A549 (cell line): Measurements from ENCODE around the gene KLHL29. TPM values are rescaled to one million over a fixed set of nuclear protein-coding genes. Genes with fewer than 3 reads are reported as not detected.

Experiments used
- ATAC-seq, 2 experiments: fragments of 200-7000 bp in 1 of 2; fragments of >200 bp in 1 of 2; cut with Nextera tagmentation in 1 of 2; cut with Tn5 transposase in 1 of 2; 3 replicates each; pipeline versions ENCODE4 v1.8.0 to v1.9.1; 2018 to 2020; ENCODE audit warnings: mild to moderate bottlenecking in 1 of 2, moderate library complexity in 1 of 2
- CTCF ChIA-PET: fragments of 300-600 bp; sonication (Branson Sonifier 250); formaldehyde crosslinking; extraction: SDS; loops from one replicate; lab custom pipeline; 2021; ENCODE audit warnings: antibody characterized with exemption, inconsistent platforms; lab: Yijun Ruan, JAX
- POLR2A ChIA-PET: fragments of 350-600 bp; formaldehyde crosslinking; extraction: SDS; loops from one replicate; lab custom pipeline; 2021; ENCODE audit warnings: antibody characterized with exemption, inconsistent platforms; lab: Yijun Ruan, JAX
- DNase-seq, 2 experiments: peaks; one replicate each; pipeline versions ENCODE4 v3.0.0 to v3.0.0-alpha.2; 2011 to 2016; ENCODE audit warnings: low read depth in 1 of 2, low spot score in 1 of 2
- FAIRE-seq: peaks from 2 replicates; lab custom pipeline; 2011; peaks lifted over from hg19 to GRCh38; lab: Jason Lieb, UNC
- H3K27ac ChIP-seq, 2 experiments: fragments of >200 bp; sonication (Bioruptor Twin); formaldehyde crosslinking; 3 replicates each; pipeline ENCODE4 v1.5.1; 2016 to 2017
- H3K4me1 ChIP-seq: fragments of >200 bp; sonication (Bioruptor Twin); formaldehyde crosslinking; 3 replicates; pipeline ENCODE4 v1.6.1; 2016
- H3K4me2 ChIP-seq: fragments of >200 bp; sonication (Bioruptor Twin); formaldehyde crosslinking; 3 replicates; pipeline ENCODE4 v1.6.1; 2016
- H3K4me3 ChIP-seq: fragments of >200 bp; sonication (Bioruptor Twin); formaldehyde crosslinking; 3 replicates; pipeline ENCODE4 v1.5.1; 2016
- H3K9me3 ChIP-seq: fragments of >200 bp; sonication (Bioruptor Twin); formaldehyde crosslinking; 3 replicates; pipeline ENCODE4 v1.6.1; 2016
- BCL3 ChIP-seq: fragments of >200 bp; sonication (Bioruptor Twin); formaldehyde crosslinking; IDR thresholded peaks from 3 replicates; pipeline ENCODE4 v1.6.1; 2016
- CBX8 ChIP-seq: fragments of 200-600 bp; sonication (generic); IDR thresholded peaks from 2 replicates; pipeline ENCODE4 v1.6.1; 2016
- CHD2 ChIP-seq: fragments of 150-350 bp; IDR thresholded peaks from 2 replicates; pipeline ENCODE4 v1.6.1; 2014; ENCODE audit warnings: low read length; ENCODE audit not compliant: partially characterized antibody
- CHD4 ChIP-seq: fragments of 200-600 bp; sonication (generic); IDR thresholded peaks from 2 replicates; pipeline ENCODE4 v1.6.1; 2016; ENCODE audit warnings: antibody characterized with exemption, mild to moderate bottlenecking, borderline replicate concordance
- CTCF ChIP-seq: fragments of >200 bp; sonication (Bioruptor Twin); formaldehyde crosslinking; IDR thresholded peaks from 3 replicates; pipeline ENCODE4 v1.5.1; 2016
- ELK1 ChIP-seq: fragments of 150-350 bp; IDR thresholded peaks from 2 replicates; pipeline ENCODE4 v1.6.1; 2014; ENCODE audit warnings: low read depth, mild to moderate bottlenecking, low read length
- EP300 ChIP-seq, 2 experiments: fragments of >200 bp; sonication (Bioruptor Twin); formaldehyde crosslinking; IDR thresholded peaks; 2 replicates in 1 of 2; 3 replicates in 1 of 2; pipeline ENCODE4 v1.6.1; 2016 to 2017
- ESRRA ChIP-seq: fragments of 150-350 bp; IDR thresholded peaks from 2 replicates; pipeline ENCODE4 v1.6.1; 2014; ENCODE audit warnings: mild to moderate bottlenecking, low read length, borderline replicate concordance
- FOSL2 ChIP-seq, 2 experiments: fragments of 450-650 bp in 1 of 2; fragments of >200 bp in 1 of 2; sonication (Bioruptor Twin) in 1 of 2; formaldehyde crosslinking; IDR thresholded peaks; 2 replicates each; pipeline versions ENCODE4 v1.5.0 to v1.6.1; 2016 to 2020; ENCODE audit warnings: mild to moderate bottlenecking in 1 of 2, moderate library complexity in 1 of 2
- FOXS1 ChIP-seq: fragments of 250-450 bp; sonication (Bioruptor Pico); IDR thresholded peaks from 2 replicates; pipeline ENCODE4 v1.5.0; 2020; ENCODE audit warnings: mild to moderate bottlenecking, moderate library complexity
- GATA3 ChIP-seq: IDR thresholded peaks from 2 replicates; pipeline ENCODE4 v1.6.1; 2012; ENCODE audit warnings: borderline replicate concordance
- HEYL ChIP-seq: fragments of 250-450 bp; sonication (Bioruptor Pico); IDR thresholded peaks from 2 replicates; pipeline ENCODE4 v1.8.0; 2021; ENCODE audit warnings: mild to moderate bottlenecking, moderate library complexity
- HMGXB4 ChIP-seq: fragments of 250-450 bp; sonication (Bioruptor Pico); IDR thresholded peaks from 2 replicates; pipeline ENCODE4 v1.5.0; 2021; ENCODE audit warnings: mild to moderate bottlenecking, moderate library complexity, borderline replicate concordance
- JUNB ChIP-seq: fragments of >200 bp; sonication (Bioruptor Twin); formaldehyde crosslinking; IDR thresholded peaks from 2 replicates; pipeline ENCODE4 v1.6.1; 2016
- KDM1A ChIP-seq: fragments of 200-600 bp; sonication (generic); IDR thresholded peaks from 2 replicates; pipeline ENCODE4 v1.6.1; 2016; ENCODE audit warnings: low read depth, mild to moderate bottlenecking
- MAZ ChIP-seq: fragments of 150-350 bp; IDR thresholded peaks from 2 replicates; pipeline ENCODE4 v1.6.1; 2014; ENCODE audit warnings: antibody characterized with exemption, low read depth, low read length, borderline replicate concordance
- NPAS2 ChIP-seq: fragments of 250-450 bp; sonication (Bioruptor Pico); IDR thresholded peaks from 2 replicates; pipeline ENCODE4 v1.8.0; 2022; ENCODE audit warnings: mild to moderate bottlenecking, moderate library complexity, borderline replicate concordance
- PBX3 ChIP-seq: IDR thresholded peaks from 2 replicates; pipeline ENCODE4 v1.6.1; 2012
- PHF8 ChIP-seq: fragments of 200-600 bp; sonication (generic); IDR thresholded peaks from 2 replicates; pipeline ENCODE4 v1.6.1; 2016; ENCODE audit warnings: low read depth, mild to moderate bottlenecking, antibody characterized with exemption, moderate library complexity, borderline replicate concordance
- POLR2AphosphoS2 ChIP-seq: conservative IDR thresholded peaks from 2 replicates; pipeline ENCODE4 v1.6.1; 2012; ENCODE audit warnings: low read length, improper control_type of control experiment, inconsistent platforms
- SMC3 ChIP-seq: fragments of >200 bp; sonication (Bioruptor Twin); formaldehyde crosslinking; IDR thresholded peaks from 3 replicates; pipeline ENCODE4 v1.6.1; 2018; ENCODE audit warnings: inconsistent platforms
- SREBF2 ChIP-seq: fragments of 450-650 bp; IDR thresholded peaks from 2 replicates; pipeline ENCODE4 v1.6.1; 2014; ENCODE audit warnings: mild to moderate bottlenecking, moderate library complexity
- TFCP2L1 ChIP-seq: fragments of 250-450 bp; sonication (Bioruptor Pico); IDR thresholded peaks from 2 replicates; pipeline ENCODE4 v1.5.0; 2021; ENCODE audit warnings: mild to moderate bottlenecking
- USF2 ChIP-seq: fragments of 450-650 bp; IDR thresholded peaks from 2 replicates; pipeline ENCODE4 v1.6.1; 2014; ENCODE audit warnings: antibody characterized with exemption
- ZC3H11A ChIP-seq: fragments of 450-650 bp; IDR thresholded peaks from 2 replicates; pipeline ENCODE4 v1.6.1; 2014; ENCODE audit warnings: antibody characterized with exemption, mild to moderate bottlenecking
- WGBS: methylation state at CpG from one replicate; pipeline ENCODE4 v1.1.6; 2017; ENCODE audit errors: missing lambda C conversion rate; 5-methylcytosine and 5-hydroxymethylcytosine counted together
- polyA plus RNA-seq, 4 experiments: library from polyadenylated mRNA; depleted of rRNA in 3 of 4; stranded (reverse); fragments of >200 nt; fragmentation: RNase III in 1 of 4; extraction: RNeasy Plus Mini Kit Qiagen cat#74134 plus additional on column Dnase treatment in 1 of 4; gene quantifications; 2 replicates in 3 of 4; 3 replicates in 1 of 4; pipeline ENCODE4 v1.2.3, GENCODE V29; 2011 to 2017

Gene KLHL29
- polyA plus RNA-seq, 2 of the 4 experiments (the other 2 are of a cell fraction) = 1.3 to 2.5 TPM

- 86% methylated on average over 15 of the region's 15 CpGs for WGBS
- no peak for DNase-seq
- no peak overlapping the region for H3K4me3 ChIP-seq
- ChIA-PET CTCF (interaction anchor here (1.7 kb wide), 1 partner anchor 45 kb away, joined by 3 read pairs; no protein-coding TSS in a partner anchor), POLR2A (no interaction called here)
- ATAC-seq = no peak
- no peaks in the 10 kb centered on the region for H3K4me1 ChIP-seq
- H3K27ac ChIP-seq = no peak overlapping the region
- H3K4me2 ChIP-seq = no peak overlapping the region
- H3K9me3 ChIP-seq = peaks cover 2% of the 10 kb centered on the region; the same call in 1 of the 3 replicates
- FAIRE-seq = no peak
- TF ChIP-seq USF2 (no peak), HMGXB4 (CRISPR knock-in tag) (no peak), HEYL (no peak), ESRRA (no peak), KDM1A (no peak), FOSL2 (IDR thresholded peaks at IDR 0.05) (no peak), FOSL2 (CRISPR knock-in tag; IDR thresholded peaks at IDR 0.05) (no peak), CBX8 (no peak), TFCP2L1 (no peak), BCL3 (no peak), CHD4 (no peak), PBX3 (no peak), JUNB (no peak), SMC3 (no peak), ZC3H11A (no peak)
Measured at GRCh38 chr2:23681356-23682140, 296.6 kb downstream of the KLHL29 start.

- Histone ChIP-seq H3K4me1 (no peaks in the 10 kb centered on the region), H3K9me3 (peaks cover 2% of the 10 kb centered on the region; the same call in 1 of the 3 replicates), H3K4me3 (no peak overlapping the region), H3K27ac (no peak overlapping the region), H3K4me2 (no peak overlapping the region)
- ChIA-PET POLR2A (no interaction called here), CTCF (interaction anchor here (1.6 to 1.7 kb wide), 2 partner anchors 8 to 46 kb away, joined by 3 read pairs; no protein-coding TSS in a partner anchor)
- DNase-seq (no peak), FAIRE-seq (no peak), ATAC-seq (no peak)
- 74% methylated on average over 11 of the region's 11 CpGs for WGBS
- no peak for TF ChIP-seq FOSL2 (IDR thresholded peaks at IDR 0.05)
- no peak for TF ChIP-seq FOSL2 (CRISPR knock-in tag; IDR thresholded peaks at IDR 0.05)
- no peak for TF ChIP-seq POLR2AphosphoS2
- TF ChIP-seq ELK1 = no peak
- TF ChIP-seq SREBF2 = no peak
- no peak for TF ChIP-seq FOXS1 (CRISPR knock-in tag)
- no peak for TF ChIP-seq BCL3
- no peak for TF ChIP-seq MAZ
- TF ChIP-seq NPAS2 = no peak
- TF ChIP-seq CHD2 = no peak
- TF ChIP-seq CTCF = no peak
- no peak for TF ChIP-seq PBX3
- TF ChIP-seq PHF8 = no peak
- no peak for TF ChIP-seq GATA3
- TF ChIP-seq JUNB = no peak
- TF ChIP-seq EP300 (IDR thresholded peaks at IDR 0.05) = no peak
Measured at GRCh38 chr2:23682481-23682880, 297.5 kb downstream of the KLHL29 start.
